Upper lobe of left lung (tissue), 4 donors: ENCODE results near the gene GOLIM4.

ENCODE experiments used
- POLR2A ChIP-seq, 4 donors: fragments of 450-650 bp; IDR thresholded peaks; one replicate each; pipeline ENCODE4 v1.5.1; 2016 to 2017; ENCODE audit warnings: antibody characterized with exemption in 4 of 4, mild to moderate bottlenecking in 2 of 4
- TF ChIP-seq, protein P1 (sequence below), 6 experiments: fragments of 450-650 bp in 4 of 6; fragments of 200-600 bp in 2 of 6; sonication (generic) in 2 of 6; IDR thresholded peaks; one replicate each; pipeline ENCODE4 v1.5.1; 2016 to 2019; ENCODE audit warnings: antibody characterized with exemption in 6 of 6

DNA sequence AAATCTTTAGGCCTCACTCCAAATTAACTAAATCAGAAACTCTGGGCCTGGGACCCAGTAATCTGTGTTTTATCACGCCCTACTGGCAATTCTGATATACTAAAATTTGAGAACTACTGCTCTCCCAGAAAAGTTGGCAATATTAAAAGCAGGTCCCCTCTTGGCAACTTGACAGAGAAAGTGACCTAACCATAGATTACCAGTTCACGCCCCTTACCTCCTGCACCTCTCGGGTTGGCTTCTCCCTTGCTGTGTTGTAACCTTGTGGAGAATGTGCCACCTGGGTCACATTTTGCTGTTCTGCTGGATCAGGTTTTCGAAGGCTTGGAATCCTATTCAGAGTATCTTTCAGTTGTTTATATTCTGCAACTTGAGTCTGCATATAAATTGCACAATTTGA, 59.1 kb downstream of the GOLIM4 start:
- no peak for TF ChIP-seq POLR2A (IDR thresholded peaks at IDR 0.05)
- TF ChIP-seq, protein P1, sequence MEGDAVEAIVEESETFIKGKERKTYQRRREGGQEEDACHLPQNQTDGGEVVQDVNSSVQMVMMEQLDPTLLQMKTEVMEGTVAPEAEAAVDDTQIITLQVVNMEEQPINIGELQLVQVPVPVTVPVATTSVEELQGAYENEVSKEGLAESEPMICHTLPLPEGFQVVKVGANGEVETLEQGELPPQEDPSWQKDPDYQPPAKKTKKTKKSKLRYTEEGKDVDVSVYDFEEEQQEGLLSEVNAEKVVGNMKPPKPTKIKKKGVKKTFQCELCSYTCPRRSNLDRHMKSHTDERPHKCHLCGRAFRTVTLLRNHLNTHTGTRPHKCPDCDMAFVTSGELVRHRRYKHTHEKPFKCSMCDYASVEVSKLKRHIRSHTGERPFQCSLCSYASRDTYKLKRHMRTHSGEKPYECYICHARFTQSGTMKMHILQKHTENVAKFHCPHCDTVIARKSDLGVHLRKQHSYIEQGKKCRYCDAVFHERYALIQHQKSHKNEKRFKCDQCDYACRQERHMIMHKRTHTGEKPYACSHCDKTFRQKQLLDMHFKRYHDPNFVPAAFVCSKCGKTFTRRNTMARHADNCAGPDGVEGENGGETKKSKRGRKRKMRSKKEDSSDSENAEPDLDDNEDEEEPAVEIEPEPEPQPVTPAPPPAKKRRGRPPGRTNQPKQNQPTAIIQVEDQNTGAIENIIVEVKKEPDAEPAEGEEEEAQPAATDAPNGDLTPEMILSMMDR (IDR thresholded peaks at IDR 0.05) = no peak
